ENCODE data around the gene ADGRB3.
"Not testable (repeated sequence)": the region's sequence is repeated elsewhere in the genome, so short reads cannot be mapped to it uniquely, and the experiment has no call there.

Gene ADGRB3

GRCh38 chr6:68826501-68826900 is 191.4 kb downstream of the ADGRB3 start:
- DNase-seq (ENCODE audit: low read depth), result no peak

- DNase-seq (ENCODE audit: low read depth), result no peak
Measured at GRCh38 chr6:68834551-68834950, 199.5 kb downstream of the ADGRB3 start.

GRCh38 chr6:68838571-68838970 is 203.5 kb downstream of the ADGRB3 start:
- DNase-seq (ENCODE audit: low read depth), result no peak

GRCh38 chr6:68852791-68853190 is 217.7 kb downstream of the ADGRB3 start:
- no peak for DNase-seq (ENCODE audit: low read depth)

- DNase-seq (ENCODE audit: low read depth), result no peak
Measured at GRCh38 chr6:68859233-68859632, 224.2 kb downstream of the ADGRB3 start.

- no peak for DNase-seq (ENCODE audit: low read depth)
Measured at GRCh38 chr6:68868646-68869045, 233.6 kb downstream of the ADGRB3 start.

- DNase-seq (ENCODE audit: low read depth), result no peak
Measured at GRCh38 chr6:68873236-68873635, 238.2 kb downstream of the ADGRB3 start.

GRCh38 chr6:68874747-68875146 is 239.7 kb downstream of the ADGRB3 start:
- DNase-seq (ENCODE audit: low read depth), result no peak

- no peak for DNase-seq (ENCODE audit: low read depth)
Measured at GRCh38 chr6:68875403-68875802, 240.3 kb downstream of the ADGRB3 start.

GRCh38 chr6:68876792-68877493 is 241.9 kb downstream of the ADGRB3 start:
- DNase-seq (ENCODE audit: low read depth), result no peak

- DNase-seq (ENCODE audit: low read depth), result no peak
Measured at GRCh38 chr6:68880050-68880813, 245.2 kb downstream of the ADGRB3 start.

GRCh38 chr6:68883325-68883724 is 248.2 kb downstream of the ADGRB3 start:
- not testable (repeated sequence) for DNase-seq (ENCODE audit: low read depth)

- DNase-seq (ENCODE audit: low read depth), result no peak
Measured at GRCh38 chr6:68891419-68891818, 256.3 kb downstream of the ADGRB3 start.

- no peak for DNase-seq (ENCODE audit: low read depth)
Measured at GRCh38 chr6:68892452-68892851, 257.4 kb downstream of the ADGRB3 start.

GRCh38 chr6:68895929-68896328 is 260.8 kb downstream of the ADGRB3 start:
- no peak for DNase-seq (ENCODE audit: low read depth)

- DNase-seq (ENCODE audit: low read depth), result no peak
Measured at GRCh38 chr6:68901044-68901443, 266.0 kb downstream of the ADGRB3 start.

- no peak for DNase-seq (ENCODE audit: low read depth)
Measured at GRCh38 chr6:68911334-68911733, 276.3 kb downstream of the ADGRB3 start.

GRCh38 chr6:68911811-68912210 is 276.7 kb downstream of the ADGRB3 start:
- DNase-seq (ENCODE audit: low read depth), result no peak

- not testable (repeated sequence) for DNase-seq (ENCODE audit: low read depth)
Measured at GRCh38 chr6:68912805-68913204, 277.7 kb downstream of the ADGRB3 start.

GRCh38 chr6:68915586-68915985 is 280.5 kb downstream of the ADGRB3 start:
- no peak for DNase-seq (ENCODE audit: low read depth)

- no peak for DNase-seq (ENCODE audit: low read depth)
Measured at GRCh38 chr6:68919537-68919936, 284.5 kb downstream of the ADGRB3 start.

- no peak for DNase-seq (ENCODE audit: low read depth)
Measured at GRCh38 chr6:68941345-68941744, 306.3 kb downstream of the ADGRB3 start.

- no peak for DNase-seq (ENCODE audit: low read depth)
Measured at GRCh38 chr6:68947721-68948120, 312.6 kb downstream of the ADGRB3 start.

GRCh38 chr6:68951270-68951669 is 316.2 kb downstream of the ADGRB3 start:
- no peak for DNase-seq (ENCODE audit: low read depth)

Measured in activated T-helper 1 cell treated with Interleukin-2 at 50 U/mL for 16 hours (primary cell).